Epithelial cell of esophagus (primary cell): ENCODE measurements around the gene GNE.

Experiments
- DNase-seq: peaks from one replicate; pipeline ENCODE4 v3.0.0; 2010; ENCODE audit warnings: low read depth
- H3K4me3 ChIP-seq: 2 replicates; pipeline ENCODE4 v1.5.1; 2011; ENCODE audit warnings: mild to moderate bottlenecking, low read length, control low read depth
- TF ChIP-seq, protein P1 (sequence below): IDR thresholded peaks from 2 replicates; pipeline ENCODE4 v1.5.1; 2011; ENCODE audit warnings: low read depth, mild to moderate bottlenecking, low read length, control low read depth, inconsistent platforms; ENCODE audit not compliant: insufficient read depth; ENCODE audit errors: missing control alignments

The GNE gene

DNA sequence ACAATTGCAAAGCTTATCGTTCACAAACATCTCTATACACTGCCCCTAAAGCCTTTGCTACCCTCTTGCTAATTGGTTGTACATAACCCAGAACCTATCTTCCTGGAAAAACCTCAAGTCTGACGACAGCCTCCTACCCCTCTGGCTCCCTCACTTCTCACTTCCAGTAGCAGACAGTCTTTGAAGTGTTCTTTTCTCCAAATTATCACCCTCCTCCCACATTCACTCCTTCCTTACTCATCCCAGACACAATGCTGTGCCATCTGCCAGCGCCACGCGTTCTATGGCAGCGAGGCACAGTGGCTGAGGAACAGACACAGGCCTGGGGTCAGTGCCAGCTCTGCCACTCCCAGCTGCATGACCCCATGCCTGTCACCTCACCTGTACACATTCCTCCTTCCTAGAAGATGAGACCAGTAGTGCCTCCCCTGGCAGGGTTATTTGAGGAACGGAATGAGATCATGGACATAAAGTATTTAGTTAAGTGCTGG, 39.8 kb downstream of the GNE start:
- TF ChIP-seq, protein P1, sequence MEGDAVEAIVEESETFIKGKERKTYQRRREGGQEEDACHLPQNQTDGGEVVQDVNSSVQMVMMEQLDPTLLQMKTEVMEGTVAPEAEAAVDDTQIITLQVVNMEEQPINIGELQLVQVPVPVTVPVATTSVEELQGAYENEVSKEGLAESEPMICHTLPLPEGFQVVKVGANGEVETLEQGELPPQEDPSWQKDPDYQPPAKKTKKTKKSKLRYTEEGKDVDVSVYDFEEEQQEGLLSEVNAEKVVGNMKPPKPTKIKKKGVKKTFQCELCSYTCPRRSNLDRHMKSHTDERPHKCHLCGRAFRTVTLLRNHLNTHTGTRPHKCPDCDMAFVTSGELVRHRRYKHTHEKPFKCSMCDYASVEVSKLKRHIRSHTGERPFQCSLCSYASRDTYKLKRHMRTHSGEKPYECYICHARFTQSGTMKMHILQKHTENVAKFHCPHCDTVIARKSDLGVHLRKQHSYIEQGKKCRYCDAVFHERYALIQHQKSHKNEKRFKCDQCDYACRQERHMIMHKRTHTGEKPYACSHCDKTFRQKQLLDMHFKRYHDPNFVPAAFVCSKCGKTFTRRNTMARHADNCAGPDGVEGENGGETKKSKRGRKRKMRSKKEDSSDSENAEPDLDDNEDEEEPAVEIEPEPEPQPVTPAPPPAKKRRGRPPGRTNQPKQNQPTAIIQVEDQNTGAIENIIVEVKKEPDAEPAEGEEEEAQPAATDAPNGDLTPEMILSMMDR: no peak
- H3K4me3 ChIP-seq: no peak overlapping the region
- no peak for DNase-seq

DNA sequence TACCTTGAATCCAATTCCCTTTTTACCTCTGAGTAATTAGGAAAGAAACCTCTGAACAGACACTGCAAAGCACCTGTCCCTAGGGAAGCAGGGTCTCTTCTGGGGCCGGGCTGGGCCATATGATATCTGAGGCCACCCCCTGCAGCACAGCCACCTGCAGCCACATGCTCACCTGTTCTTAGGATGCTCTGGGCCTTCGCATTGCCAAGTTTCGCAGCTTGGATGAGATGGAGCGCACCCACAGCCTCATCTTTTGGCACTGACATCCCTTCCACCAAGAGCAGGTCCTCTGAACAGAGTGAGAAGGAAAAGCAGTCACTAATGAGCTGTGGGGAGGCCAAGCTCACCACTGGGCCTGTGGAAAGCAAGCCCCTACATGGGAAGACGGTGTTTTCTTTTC, 40.2 kb downstream of the GNE start:
- TF ChIP-seq, protein P1: no peak
- no peak overlapping the region for H3K4me3 ChIP-seq
- DNase-seq: no peak

DNA sequence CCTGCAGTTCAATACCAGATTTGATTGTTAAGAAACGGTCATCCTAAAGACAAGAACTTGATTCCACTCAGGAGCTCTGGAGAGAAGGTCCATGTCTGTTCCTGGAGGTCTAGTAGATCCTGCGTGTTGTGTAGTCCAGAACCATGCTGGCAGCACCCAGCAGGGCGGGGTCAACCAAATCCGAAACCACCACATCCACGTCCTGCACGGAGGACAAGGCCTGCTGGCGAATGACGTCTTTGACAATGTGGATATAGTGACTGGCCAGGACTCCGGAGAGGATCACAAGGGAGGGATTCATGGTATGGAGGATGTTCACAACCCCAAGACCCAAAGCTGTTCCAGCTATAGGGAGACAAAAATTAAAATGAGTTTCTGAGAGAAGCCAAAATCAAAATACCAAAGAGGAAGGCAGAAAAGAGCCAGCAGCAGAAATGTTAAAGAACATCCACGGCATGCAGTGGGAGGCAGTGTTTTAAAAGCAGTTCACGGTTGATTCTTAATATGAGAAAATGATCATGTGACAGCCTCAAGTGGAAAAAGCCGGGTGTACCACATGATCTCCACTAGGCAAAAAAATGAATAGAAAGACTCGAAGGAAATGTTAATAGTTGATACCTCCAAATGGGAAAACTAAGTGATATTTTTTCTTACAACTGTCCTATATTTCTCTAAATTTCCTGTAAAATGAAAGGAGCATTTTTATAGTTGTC, 40.8 kb downstream of the GNE start:
- no peak overlapping the region for H3K4me3 ChIP-seq
- no peak for DNase-seq
- TF ChIP-seq, protein P1: no peak

DNA sequence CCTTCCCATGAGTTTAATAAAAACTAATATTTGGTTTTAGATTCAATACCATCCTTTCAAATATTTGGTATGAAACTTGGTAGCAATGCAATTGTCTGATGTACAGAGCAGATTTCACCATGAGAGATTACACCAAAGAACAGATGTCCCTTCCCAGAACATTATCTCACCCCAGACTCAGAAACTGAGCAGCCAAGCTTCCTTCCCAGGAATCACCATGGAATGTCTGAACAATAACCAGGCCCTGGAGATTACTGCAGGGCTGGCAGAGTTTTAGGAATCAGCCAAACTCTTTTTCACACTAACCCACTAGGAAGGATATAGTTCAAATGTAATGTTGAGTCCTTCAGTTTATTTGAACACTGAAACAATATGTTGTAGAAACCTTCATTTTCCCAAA, 43.7 kb downstream of the GNE start:
- DNase-seq: no peak
- H3K4me3 ChIP-seq: no peak overlapping the region
- TF ChIP-seq, protein P1: no peak

DNA sequence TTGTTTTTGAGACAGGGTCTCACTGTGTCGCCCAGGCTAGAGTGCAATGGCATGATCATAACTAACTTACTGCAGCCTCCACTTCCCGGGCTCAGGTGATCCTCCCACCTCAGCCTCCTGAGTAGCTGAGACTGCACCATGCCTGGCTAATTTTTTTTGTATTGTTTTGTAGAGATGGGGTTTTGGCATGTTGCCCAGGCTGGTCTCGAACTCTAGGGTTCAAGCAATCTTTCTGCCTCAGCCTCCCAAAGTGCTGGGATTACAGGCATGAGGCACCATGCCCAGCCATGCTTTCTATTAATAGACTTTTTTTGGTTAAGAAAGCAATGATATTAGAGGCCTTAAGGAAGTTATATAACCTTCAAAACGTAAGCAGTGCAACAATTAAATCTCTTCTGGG, 44.3 kb downstream of the GNE start:
- no peak for DNase-seq
- TF ChIP-seq, protein P1: no peak

DNA sequence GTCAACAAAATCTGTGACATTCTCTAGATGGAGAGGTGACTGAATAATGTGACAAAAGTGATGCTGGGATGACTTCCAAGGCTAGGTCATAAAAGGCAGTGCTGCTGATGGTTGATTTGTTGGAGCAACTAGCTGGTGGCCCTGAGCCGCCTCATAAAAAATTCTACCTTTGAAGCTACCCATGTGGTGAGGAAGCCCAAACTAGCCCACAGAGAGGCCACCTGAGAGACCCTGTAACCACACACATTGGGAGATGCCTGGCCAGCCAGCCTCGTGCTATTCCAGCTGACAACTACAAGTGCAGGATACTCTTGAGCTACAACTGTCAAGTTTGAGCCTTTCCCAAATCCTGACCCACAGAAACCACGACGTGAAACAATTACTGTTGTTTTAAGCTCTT, 44.9 kb downstream of the GNE start:
- H3K4me3 ChIP-seq: no peak overlapping the region
- DNase-seq: no peak
- TF ChIP-seq, protein P1: no peak

More for the DNA sequence above, 44.3 kb downstream of the GNE start:
- H3K4me3 ChIP-seq: no peak overlapping the region

DNA sequence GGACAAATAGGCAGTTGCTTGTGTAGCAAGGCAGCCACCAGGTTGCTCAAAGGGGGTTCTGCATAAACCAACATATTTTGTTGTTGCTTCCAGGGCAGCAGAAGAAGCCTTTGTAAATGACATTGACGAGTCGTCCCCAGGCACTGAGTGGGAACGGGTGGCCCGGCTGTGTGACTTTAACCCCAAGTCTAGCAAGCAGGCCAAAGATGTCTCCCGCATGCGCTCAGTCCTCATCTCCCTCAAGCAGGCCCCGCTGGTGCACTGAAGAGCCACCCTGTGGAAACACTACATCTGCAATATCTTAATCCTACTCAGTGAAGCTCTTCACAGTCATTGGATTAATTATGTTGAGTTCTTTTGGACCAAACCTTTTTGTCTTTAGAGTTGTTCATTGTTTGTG, 46.7 kb downstream of the GNE start:
- TF ChIP-seq, protein P1: no peak
- no peak for DNase-seq
- no peak overlapping the region for H3K4me3 ChIP-seq
